Stimulated activated CD8-positive, alpha-beta memory T cell treated with anti-CD3 and anti-CD28 coated beads, Interleukin-15, amount 100 ng/mL, for 24 hours (primary cell): ENCODE data around the gene SLCO4A1.

Experiments
- DNase-seq: peaks from one replicate; pipeline ENCODE4 v3.0.0-alpha.2; 2020; ENCODE audit warnings: low read depth

Gene SLCO4A1

GRCh38 chr20:62637521-62638054, 4.7 kb upstream of the SLCO4A1 start:
- no peak for DNase-seq

GRCh38 chr20:62638055-62638570, 4.2 kb upstream of the SLCO4A1 start:
- no peak for DNase-seq

- DNase-seq = no peak
Observed at GRCh38 chr20:62638679-62639406, 3.5 kb upstream of the SLCO4A1 start.

DNA sequence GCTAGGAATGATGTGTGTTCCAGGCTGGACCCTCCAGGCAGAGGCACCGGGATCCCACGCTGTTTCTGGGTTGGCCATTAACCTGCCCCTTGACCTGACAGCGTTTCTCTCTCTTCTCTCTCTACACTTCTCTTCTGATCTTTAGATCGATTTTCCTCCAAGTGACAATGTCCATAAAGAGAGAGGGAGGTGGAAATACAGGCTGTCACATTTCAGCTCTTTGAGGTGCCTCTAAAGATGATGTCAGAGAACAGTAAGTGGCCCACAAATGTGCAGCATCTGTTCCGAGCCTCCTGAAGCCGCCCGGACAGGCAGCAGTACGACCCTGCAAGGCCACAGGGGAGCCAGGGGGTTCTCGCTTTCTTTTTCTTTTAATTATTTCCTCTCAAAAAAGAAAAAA, 2.5 kb upstream of the SLCO4A1 start:
- no peak for DNase-seq

GRCh38 chr20:62640870-62641269, 1.4 kb upstream of the SLCO4A1 start:
- DNase-seq = no peak

DNA sequence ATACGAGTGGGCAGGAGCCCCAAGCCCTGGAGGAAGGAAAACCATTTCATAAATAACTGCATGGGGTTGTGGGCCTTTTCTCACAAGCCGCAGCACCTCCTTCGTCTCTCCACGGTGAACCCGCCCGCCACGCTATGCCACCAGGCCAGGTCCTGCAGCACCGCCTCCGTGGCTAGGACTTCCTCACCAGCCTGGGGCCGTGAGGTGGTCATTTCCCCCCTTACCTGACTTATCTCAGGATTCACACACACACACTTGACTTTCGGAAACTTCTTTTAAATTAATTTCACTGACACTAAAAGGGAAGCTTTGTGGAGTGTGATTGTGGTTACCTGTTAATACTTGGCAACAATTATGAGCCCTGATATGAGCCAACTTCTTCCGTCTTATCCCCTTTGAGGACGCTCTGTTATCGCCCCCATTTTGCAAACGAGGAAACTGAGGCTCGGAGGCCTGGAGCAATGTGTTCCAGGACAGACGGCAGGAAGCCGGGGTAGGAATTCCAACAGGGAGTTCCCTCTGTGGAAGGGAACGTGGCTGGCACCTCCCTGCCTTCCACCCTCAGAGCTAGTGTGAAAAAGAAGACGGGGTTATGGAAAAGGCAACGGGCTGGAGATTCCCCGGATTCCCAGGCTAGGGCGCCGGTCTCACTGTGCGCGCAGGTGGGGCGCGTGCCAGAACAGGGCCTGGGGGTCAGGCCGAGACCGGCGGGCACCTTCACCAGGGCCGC, 817 bp upstream of the SLCO4A1 start:
- DNase-seq = no peak

GRCh38 chr20:62642666-62643520, 590 bp downstream of the SLCO4A1 start:
- DNase-seq = no peak

DNA sequence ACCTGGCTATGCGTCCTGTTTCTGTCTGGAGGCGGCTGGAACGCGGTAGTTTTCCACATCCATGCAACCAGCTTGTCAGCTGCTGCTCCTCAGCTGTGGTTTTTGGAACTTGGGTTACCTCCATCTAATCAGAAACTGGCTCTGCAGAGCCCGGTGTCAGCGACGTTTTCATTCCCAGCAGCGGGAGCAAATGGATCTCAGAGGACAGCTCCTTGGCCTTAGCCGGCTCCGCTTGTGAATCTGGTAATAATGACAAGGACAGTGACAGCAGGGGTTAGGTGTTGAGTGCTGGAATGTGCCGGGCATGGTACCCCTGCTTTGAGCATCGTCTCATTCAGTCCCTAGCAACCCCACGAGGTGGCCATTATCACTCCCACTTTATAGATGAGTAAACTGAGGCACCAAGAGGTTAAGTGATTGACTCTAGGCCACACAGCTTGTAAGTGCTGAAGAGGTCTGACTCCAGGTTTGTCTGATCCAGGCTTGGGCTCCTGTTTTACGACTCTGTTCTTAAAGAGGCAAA, 1.3 kb downstream of the SLCO4A1 start:
- DNase-seq = no peak

- DNase-seq = no peak
Observed at GRCh38 chr20:62644044-62644795, 1.9 kb downstream of the SLCO4A1 start.

DNA sequence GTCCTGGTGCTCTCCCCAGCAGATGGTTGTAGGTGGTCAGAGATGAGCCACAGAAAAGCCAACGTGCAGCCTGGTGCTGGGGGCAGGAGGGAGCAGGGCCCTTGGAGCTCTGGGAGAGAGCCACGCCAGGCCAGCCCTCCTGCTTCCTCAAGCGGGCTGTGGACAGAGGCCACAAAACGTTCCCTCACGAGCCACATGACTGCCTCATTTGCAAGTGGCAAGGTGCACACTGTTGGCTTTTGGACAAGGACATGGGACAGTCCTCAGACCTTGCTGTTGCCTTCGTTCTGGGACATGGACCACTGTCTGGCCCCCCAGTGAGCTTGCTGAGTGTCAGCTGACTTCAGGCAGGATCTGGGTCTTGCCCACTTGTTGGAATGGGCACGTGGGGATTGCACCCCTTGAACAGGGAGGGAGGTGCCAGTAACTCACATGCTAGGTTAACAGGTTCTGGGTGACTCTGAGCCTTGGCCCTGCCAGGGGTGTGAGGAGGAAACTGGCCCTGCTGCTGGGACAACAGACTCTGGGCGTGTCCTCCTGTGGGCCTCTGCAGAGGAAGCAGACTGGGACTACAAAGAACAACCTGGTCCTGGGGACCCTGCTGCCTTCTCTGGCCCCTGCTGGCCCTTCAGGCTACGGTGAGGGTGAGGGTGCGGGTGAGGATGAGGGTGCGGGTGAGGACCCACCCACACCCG, 2.6 kb downstream of the SLCO4A1 start:
- DNase-seq = no peak

GRCh38 chr20:62645613-62646012, 3.3 kb downstream of the SLCO4A1 start:
- no peak for DNase-seq

DNA sequence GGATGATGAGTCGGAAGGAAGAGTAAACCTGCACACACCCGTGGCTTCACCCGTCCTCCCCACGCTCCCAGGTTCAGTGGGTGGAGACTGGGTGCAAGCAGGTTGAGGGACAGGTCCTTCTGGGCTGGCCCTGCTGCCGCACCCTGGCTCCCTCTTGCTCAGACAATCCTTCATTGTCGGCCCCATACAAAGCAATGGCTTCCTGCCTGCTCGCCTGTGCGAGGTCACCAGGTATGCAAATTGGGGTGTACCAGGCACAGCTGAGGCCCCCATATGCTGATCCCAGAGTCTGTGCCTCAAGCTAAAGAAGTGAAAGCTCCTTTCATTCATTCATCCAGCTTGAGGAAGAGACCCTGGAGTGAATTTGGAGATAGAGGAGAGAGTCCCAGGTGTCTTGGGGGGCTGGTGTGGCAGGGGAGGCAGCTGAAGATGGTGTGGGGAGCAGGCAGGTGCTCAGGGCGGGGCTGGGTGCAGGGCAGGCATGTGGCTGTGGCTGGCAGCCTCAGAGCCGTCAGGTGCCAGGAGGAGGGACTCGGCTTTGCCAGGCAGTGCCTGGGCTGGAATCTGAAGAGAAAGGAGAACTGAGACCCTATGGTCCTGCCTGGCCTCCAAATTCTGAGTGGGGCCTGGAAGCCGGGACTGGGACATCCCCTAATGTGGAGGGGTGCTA, 4.7 kb downstream of the SLCO4A1 start:
- DNase-seq = no peak

GRCh38 chr20:62647521-62648317, 5.4 kb downstream of the SLCO4A1 start:
- DNase-seq = no peak

DNA sequence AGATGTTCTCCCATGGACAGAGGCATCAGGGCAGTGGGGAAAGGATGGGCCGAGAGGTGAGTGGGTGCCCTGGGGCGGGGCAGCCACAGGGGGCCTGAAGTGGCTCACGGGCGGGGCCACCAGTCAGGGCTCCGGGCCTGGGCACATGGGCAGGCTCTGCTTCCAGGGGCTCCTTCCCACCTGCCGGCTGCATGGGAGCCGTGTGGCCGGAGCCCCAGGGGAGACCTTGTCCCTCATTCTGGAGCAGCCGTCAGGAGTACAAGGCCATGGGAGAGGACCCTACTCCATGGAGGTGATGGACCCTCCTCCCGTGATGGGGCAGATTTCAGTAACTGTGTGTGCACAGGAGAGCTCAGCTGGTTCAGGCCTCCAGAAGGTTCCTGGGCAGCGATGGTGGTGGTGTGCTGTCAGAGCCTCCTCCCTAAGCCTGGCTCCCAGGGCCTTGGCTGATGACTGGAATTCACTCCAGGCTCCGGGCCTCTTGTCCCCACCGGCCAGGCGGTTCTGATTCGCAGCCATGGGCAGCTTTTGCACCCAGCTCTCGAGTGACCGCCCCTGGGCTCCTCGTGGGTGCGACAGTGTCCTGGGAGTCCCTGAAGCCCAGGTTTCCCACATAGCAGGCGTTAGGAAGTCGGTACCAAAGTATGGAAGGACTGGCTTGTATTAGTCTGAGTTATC, 6.2 kb downstream of the SLCO4A1 start:
- no peak for DNase-seq

GRCh38 chr20:62649140-62649539, 6.8 kb downstream of the SLCO4A1 start:
- DNase-seq = no peak

- no peak for DNase-seq
Observed at GRCh38 chr20:62650551-62651284, 8.4 kb downstream of the SLCO4A1 start.

- peak; percentile 33 for DNase-seq
Observed at GRCh38 chr20:62651285-62652021, 9.2 kb downstream of the SLCO4A1 start.
